HepG2 (cell line): ENCODE results near the gene NMNAT3. TPM values are rescaled to one million over a fixed set of nuclear protein-coding genes. Genes with fewer than 3 reads are reported as not detected.

Source experiments
- ATAC-seq: fragments of 200-7000 bp; cut with Tn5 transposase; 3 replicates; pipeline ENCODE4 v1.9.1; 2020; ENCODE audit warnings: mild to moderate bottlenecking, moderate library complexity
- BruUV-seq: library from RNA; stranded (reverse); fragments of 400-500 nt; replicated peaks from 2 replicates; lab custom pipeline; 2021; lab: Mats Ljungman, UMichigan
- CTCF ChIA-PET: fragments of 300-600 bp; formaldehyde crosslinking; extraction: SDS; loops from one replicate; lab custom pipeline; 2021; ENCODE audit warnings: low total read pairs, inconsistent platforms, low intra/inter-chr PET ratio; lab: Yijun Ruan, JAX
- POLR2A ChIA-PET: fragments of 350-600 bp; sonication (Branson Sonifier 250); formaldehyde crosslinking; loops from one replicate; lab custom pipeline; 2020; ENCODE audit warnings: antibody characterized with exemption, inconsistent platforms; lab: Yijun Ruan, JAX
- DNase-seq: peaks from one replicate; pipeline ENCODE4 v3.0.0-alpha.2; 2015; ENCODE audit warnings: low spot score
- FAIRE-seq: peaks from 3 replicates; lab custom pipeline; 2011; peaks lifted over from hg19 to GRCh38; lab: Jason Lieb, UNC
- H2AFZ ChIP-seq: one replicate; pipeline ENCODE4 v1.6.1; 2011; ENCODE audit warnings: low read length, inconsistent platforms
- H3K27ac ChIP-seq: fragments of 300-600 bp; 3 replicates; pipeline ENCODE4 v1.8.0; 2011; ENCODE audit warnings: mixed run types, mild to moderate bottlenecking, mixed read lengths, low read length, inconsistent platforms; ENCODE audit not compliant: insufficient read depth; ENCODE audit errors: extremely low read length
- H3K27me3 ChIP-seq, 2 experiments: fragments of 200-600 bp in 1 of 2; 2 replicates in 1 of 2; 3 replicates in 1 of 2; pipeline versions ENCODE4 v1.6.0 to v1.8.0; 2011; ENCODE audit warnings: low read length in 2 of 2, mild to moderate bottlenecking in 2 of 2, moderate library complexity in 2 of 2, inconsistent platforms in 1 of 2; ENCODE audit not compliant: insufficient read depth in 2 of 2, control insufficient read depth in 1 of 2
- H3K36me3 ChIP-seq, 2 experiments: fragments of 200-600 bp in 1 of 2; replicated peaks in 1 of 2; 2 replicates in 1 of 2; 3 replicates in 1 of 2; pipeline versions ENCODE4 v1.5.1 to v1.8.0; 2011; ENCODE audit warnings: low read length in 2 of 2, inconsistent platforms in 1 of 2; ENCODE audit not compliant: insufficient read depth in 2 of 2, control insufficient read depth in 1 of 2
- H3K4me1 ChIP-seq: 2 replicates; pipeline ENCODE4 v1.5.1; 2012; ENCODE audit warnings: low read length, inconsistent platforms; ENCODE audit not compliant: insufficient read depth
- H3K4me2 ChIP-seq: 2 replicates; pipeline ENCODE4 v1.6.0; 2011; ENCODE audit warnings: low read depth, low read length, inconsistent platforms
- H3K4me3 ChIP-seq, 3 experiments: fragments of 200-600 bp in 1 of 3; sonication (generic), shearing (Covaris generic) in 1 of 3; replicated peaks in 1 of 3; 2 replicates each; pipeline ENCODE4 v1.5.1; 2011 to 2016; ENCODE audit warnings: low read length in 3 of 3, inconsistent platforms in 2 of 3, low read depth in 2 of 3, mild to moderate bottlenecking in 2 of 3, control low read depth in 1 of 3, mixed read lengths in 1 of 3; ENCODE audit not compliant: insufficient read depth in 1 of 3
- H3K79me2 ChIP-seq: one replicate; pipeline ENCODE4 v1.6.1; 2011; ENCODE audit warnings: low read length, inconsistent platforms; ENCODE audit not compliant: insufficient read depth
- H3K9ac ChIP-seq: 2 replicates; pipeline ENCODE4 v1.6.0; 2011; ENCODE audit warnings: mild to moderate bottlenecking, low read depth, low read length, inconsistent platforms; ENCODE audit not compliant: insufficient read depth
- H3K9me3 ChIP-seq: 2 replicates; pipeline ENCODE4 v1.5.1; 2012; ENCODE audit warnings: mild to moderate bottlenecking, low read length
- H4K20me1 ChIP-seq: 2 replicates; pipeline ENCODE4 v1.6.0; 2011; ENCODE audit warnings: inconsistent platforms, mild to moderate bottlenecking, low read length, moderate library complexity; ENCODE audit not compliant: insufficient read depth
- HNF4A ChIP-seq: sonication (generic); formaldehyde crosslinking; IDR thresholded peaks from 2 replicates; pipeline ENCODE4 v1.4.0; 2020; ENCODE audit warnings: missing genetic modification reagents
- NFIC ChIP-seq: IDR thresholded peaks from 2 replicates; pipeline ENCODE4 v1.6.1; 2012; ENCODE audit warnings: mild to moderate bottlenecking, low read length, inconsistent platforms
- PHF21A ChIP-seq: sonication (generic); formaldehyde crosslinking; IDR thresholded peaks from 2 replicates; pipeline ENCODE4 v1.5.0; 2020; ENCODE audit warnings: mild to moderate bottlenecking, missing genetic modification reagents
- SATB2 ChIP-seq: sonication (generic); formaldehyde crosslinking; IDR thresholded peaks from 2 replicates; pipeline ENCODE4 v1.5.0; 2020; ENCODE audit warnings: missing genetic modification reagents
- ZEB1 ChIP-seq: IDR thresholded peaks from 2 replicates; pipeline ENCODE4 v1.6.1; 2012; ENCODE audit warnings: mild to moderate bottlenecking, low read depth, inconsistent platforms; ENCODE audit not compliant: insufficient replicate concordance
- ZFP90 ChIP-seq: sonication (generic); formaldehyde crosslinking; IDR thresholded peaks from 2 replicates; pipeline ENCODE4 v1.8.0; 2022; ENCODE audit warnings: missing genetic modification reagents, mild to moderate bottlenecking, inconsistent platforms, borderline replicate concordance
- ZMAT3 ChIP-seq: sonication (generic); formaldehyde crosslinking; conservative IDR thresholded peaks from 2 replicates; pipeline ENCODE4 v1.7.0; 2021; ENCODE audit warnings: missing genetic modification reagents
- ZNF121 ChIP-seq: sonication (generic); formaldehyde crosslinking; IDR thresholded peaks from 2 replicates; pipeline ENCODE4 v1.5.0; 2020; ENCODE audit warnings: mild to moderate bottlenecking, missing genetic modification reagents
- ZNF136 ChIP-seq: sonication (generic); formaldehyde crosslinking; IDR thresholded peaks from 2 replicates; pipeline ENCODE4 v1.8.1; 2022; ENCODE audit warnings: low read depth, mild to moderate bottlenecking, moderate library complexity, missing genetic modification reagents
- ZNF557 ChIP-seq: sonication (generic); formaldehyde crosslinking; IDR thresholded peaks from 2 replicates; pipeline ENCODE4 v1.4.0; 2020; ENCODE audit warnings: missing genetic modification reagents
- WGBS: methylation state at CpG from one replicate; pipeline ENCODE4 v1.1.6; 2017; ENCODE audit warnings: low lambda C conversion rate; 5-methylcytosine and 5-hydroxymethylcytosine counted together
- in situ Hi-C: cut with HindIII; loops from 2 replicates; pipeline ENCODE4 v1.10.0; 2017; ENCODE audit warnings: low pct_unique_long_range_greater_than_20kb; ENCODE audit not compliant: extremely low pct_ligation_motif_present
- intact Hi-C: fragments of 100-400 bp; cut with micrococcal nuclease; formaldehyde crosslinking; loops from one replicate; pipeline ENCODE4 v1.10.0; 2022; ENCODE audit not compliant: unreplicated experiment
- polyA plus RNA-seq, 8 experiments: library from polyadenylated mRNA; depleted of rRNA in 3 of 8; stranded (reverse) in 7 of 8; unstranded in 1 of 8; fragments of >200 nt; fragmentation: Illumina TruSeq in 4 of 8; extraction: Trizol in 4 of 8; gene quantifications; 2 replicates each; pipeline versions ENCODE4 v1.2.1 to v1.2.3, GENCODE V29; 2011 to 2016; ENCODE audit warnings: low read depth in 4 of 8, missing spikeins in 1 of 8, mixed read lengths in 1 of 8; ENCODE audit not compliant: insufficient read depth in 1 of 8
- total RNA-seq, 5 experiments: library from RNA; depleted of rRNA; stranded (reverse); fragments of >200 nt; fragmentation: Illumina TruSeq; extraction: Trizol; gene quantifications; 2 replicates each; pipeline ENCODE4 v1.2.3, GENCODE V29; 2016; ENCODE audit warnings: low read depth in 1 of 5
- TF ChIP-seq, protein P1 (sequence below): sonication (generic); formaldehyde crosslinking; IDR thresholded peaks from 2 replicates; pipeline ENCODE4 v1.8.0; 2022; ENCODE audit warnings: low read depth, missing genetic modification reagents

NMNAT3 gene
- total and polyA plus RNA-seq, 2 of the 13 experiments (the other 11 are each of a cell fraction or from before 2014, with no cell fraction given): 6.1 to 7.0 TPM

GRCh38 chr3:139620438-139620837, 57.3 kb downstream of the NMNAT3 start (continued):
- no peak for TF ChIP-seq ZNF136 (CRISPR knock-in tag)
- no peak for TF ChIP-seq SATB2 (CRISPR knock-in tag)
- no peak for TF ChIP-seq ZFP90 (CRISPR knock-in tag)
- no peak for TF ChIP-seq ZNF557 (CRISPR knock-in tag)
- TF ChIP-seq HNF4A (CRISPR knock-in tag): no peak
- no peak for TF ChIP-seq ZMAT3 (CRISPR knock-in tag)

- TF ChIP-seq ZEB1: no peak
- TF ChIP-seq, all 625 proteins: peak for 0
- POLR2A ChIA-PET: no interaction called here
- BruUV-seq: no TSS peak
These were observed 58.3 kb downstream of the NMNAT3 start for GRCh38 chr3:139619484-139619883.

GRCh38 chr3:139617672-139618268, 60.0 kb downstream of the NMNAT3 start:
- CTCF ChIA-PET: no interaction called here
- BruUV-seq: no TSS peak

More at GRCh38 chr3:139619484-139619883, 58.3 kb downstream of the NMNAT3 start:
- H3K4me1 ChIP-seq: no peaks in the 10 kb centered on the region
- no peak overlapping the region for H2AFZ ChIP-seq
- CTCF ChIA-PET: no interaction called here
- no peak overlapping the region for H3K4me3 ChIP-seq
- DNase-seq: no peak
- no peak for ATAC-seq
- no peaks in the 10 kb centered on the region for H4K20me1 ChIP-seq
- no peaks in the 10 kb centered on the region for H3K79me2 ChIP-seq
- in situ Hi-C loops: no loop called here
- H3K27me3 ChIP-seq: no peaks in the 10 kb centered on the region
- WGBS: 73% methylated on average over 1 of the region's 1 CpG
- no peaks in the 10 kb centered on the region for H3K9me3 ChIP-seq
- no peak for FAIRE-seq
- H3K9ac ChIP-seq: no peak overlapping the region
- H3K4me2 ChIP-seq: no peak overlapping the region
- H3K36me3 ChIP-seq: no peaks in the 10 kb centered on the region
- H3K27ac ChIP-seq: no peak overlapping the region
- intact Hi-C loops: no loop called here

More at GRCh38 chr3:139617672-139618268, 60.0 kb downstream of the NMNAT3 start:
- 63% methylated on average over 3 of the region's 3 CpGs for WGBS
- Histone ChIP-seq H3K27ac (no peak overlapping the region), H3K79me2 (no peaks in the 10 kb centered on the region), H2AFZ (no peak overlapping the region), H3K9me3 (no peaks in the 10 kb centered on the region), H3K27me3 (no peaks in the 10 kb centered on the region), H3K9ac (no peak overlapping the region), H3K36me3 (no peaks in the 10 kb centered on the region), H3K4me1 (no peaks in the 10 kb centered on the region), H3K4me3 (no peak overlapping the region), H4K20me1 (no peaks in the 10 kb centered on the region), H3K4me2 (no peak overlapping the region)
- POLR2A ChIA-PET: no interaction called here
- intact Hi-C loops (no loop called here), in situ Hi-C loops (no loop called here)
- no peak for DNase-seq
- TF ChIP-seq ZNF121 (CRISPR knock-in tag): no peak
- no peak for TF ChIP-seq PHF21A (CRISPR knock-in tag)
- no peak for TF ChIP-seq NFIC
- TF ChIP-seq, protein P1, sequence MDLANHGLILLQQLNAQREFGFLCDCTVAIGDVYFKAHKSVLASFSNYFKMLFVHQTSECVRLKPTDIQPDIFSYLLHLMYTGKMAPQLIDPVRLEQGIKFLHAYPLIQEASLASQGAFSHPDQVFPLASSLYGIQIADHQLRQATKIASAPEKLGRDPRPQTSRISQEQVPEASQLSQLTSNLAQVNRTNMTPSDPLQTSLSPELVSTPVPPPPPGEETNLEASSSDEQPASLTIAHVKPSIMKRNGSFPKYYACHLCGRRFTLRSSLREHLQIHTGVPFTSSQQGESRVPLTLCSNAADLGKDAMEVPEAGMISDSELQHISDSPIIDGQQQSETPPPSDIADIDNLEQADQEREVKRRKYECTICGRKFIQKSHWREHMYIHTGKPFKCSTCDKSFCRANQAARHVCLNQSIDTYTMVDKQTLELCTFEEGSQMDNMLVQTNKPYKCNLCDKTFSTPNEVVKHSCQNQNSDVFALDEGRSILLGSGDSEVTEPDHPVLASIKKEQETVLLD: no peak
- no peak for ATAC-seq
- FAIRE-seq: no peak
